HG03342 (cell line): Measurements from ENCODE around the gene HLA-DOB.
"Not testable (repeated sequence)": the region's sequence is repeated elsewhere in the genome, so short reads cannot be mapped to it uniquely, and the experiment has no call there.

Source experiments
- ATAC-seq: cut with Tn5 transposase; IDR thresholded peaks from one replicate; pipeline ENCODE4 v1.9.1; 2021; ENCODE audit warnings: mild to moderate bottlenecking, moderate library complexity; ENCODE audit not compliant: unreplicated experiment

The HLA-DOB gene

DNA sequence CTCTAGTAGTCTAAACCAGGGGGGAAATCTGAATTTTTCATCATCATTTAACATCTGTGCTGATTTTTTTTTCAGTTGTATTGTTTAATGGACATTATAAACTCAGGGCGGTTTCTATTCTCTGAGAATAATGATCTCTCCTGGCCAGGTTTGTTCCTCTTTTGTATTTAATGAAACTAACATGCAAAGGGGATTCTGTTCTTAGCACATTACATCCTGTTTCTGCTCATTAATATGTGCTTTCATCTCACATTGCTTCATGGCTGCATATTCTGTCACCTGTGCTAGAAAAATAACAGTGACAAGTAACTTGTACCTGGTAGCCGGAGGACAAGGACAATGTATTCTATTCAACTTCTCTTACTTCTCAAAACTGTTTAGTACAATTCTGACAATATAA, 806 bp downstream of the HLA-DOB start:
- ATAC-seq, result no peak

DNA sequence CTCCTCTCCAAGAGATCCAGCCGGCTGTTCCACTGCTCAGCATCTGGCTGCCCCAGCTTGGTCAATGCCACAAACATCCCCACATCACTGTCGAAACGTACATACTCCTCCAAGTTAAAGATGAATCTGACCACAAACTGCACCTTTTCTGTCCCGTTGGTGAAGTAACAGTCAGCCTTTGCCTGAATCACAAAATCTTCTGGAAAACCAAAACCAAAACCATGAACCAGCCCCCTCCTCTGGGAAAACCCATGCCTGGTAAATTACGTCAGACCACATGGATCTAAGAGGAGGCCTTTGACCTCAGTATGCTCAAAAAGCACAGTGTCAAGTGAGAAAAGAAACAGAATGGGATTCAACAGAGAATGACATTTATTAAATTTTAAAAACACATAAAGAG, 1.7 kb downstream of the HLA-DOB start:
- no peak for ATAC-seq

DNA sequence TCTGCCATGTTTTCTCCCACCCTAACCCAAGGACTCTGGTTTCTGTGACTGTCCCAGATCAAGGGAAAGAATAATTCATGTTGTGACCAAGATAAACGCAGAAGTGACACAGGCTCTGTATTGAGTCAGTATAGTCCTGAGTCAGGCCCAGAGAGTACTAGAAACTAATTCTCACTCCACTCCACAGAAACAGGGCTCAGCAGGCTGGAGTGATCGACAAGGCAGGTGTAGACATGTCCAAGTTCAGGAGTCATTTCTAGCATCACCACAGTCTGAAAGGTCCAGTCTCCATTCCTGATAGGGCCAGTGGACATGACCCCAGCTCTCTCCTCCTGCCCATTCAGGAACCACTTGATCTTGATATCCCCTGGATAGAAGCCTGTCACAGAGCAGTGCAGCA, 2.7 kb downstream of the HLA-DOB start:
- ATAC-seq, result no peak

DNA sequence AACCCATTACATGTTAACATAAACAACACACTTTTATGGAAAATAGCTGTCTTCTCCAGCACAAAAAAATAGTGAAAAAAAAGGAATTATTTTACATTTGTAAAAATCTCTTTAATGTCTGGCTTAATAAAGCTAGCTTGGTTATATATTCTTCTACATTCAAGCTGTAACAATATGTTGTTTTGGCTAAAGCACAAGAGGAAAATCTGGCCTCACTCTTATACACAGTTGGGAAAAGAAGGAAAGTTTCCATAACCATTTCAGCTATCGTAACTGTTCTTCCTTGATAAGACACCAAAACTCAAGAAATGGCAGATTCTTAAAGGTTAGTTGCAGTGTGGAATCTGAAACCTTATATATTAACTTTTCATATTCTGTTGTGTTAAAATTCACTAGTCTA, 7.6 kb downstream of the HLA-DOB start:
- ATAC-seq, result no peak

DNA sequence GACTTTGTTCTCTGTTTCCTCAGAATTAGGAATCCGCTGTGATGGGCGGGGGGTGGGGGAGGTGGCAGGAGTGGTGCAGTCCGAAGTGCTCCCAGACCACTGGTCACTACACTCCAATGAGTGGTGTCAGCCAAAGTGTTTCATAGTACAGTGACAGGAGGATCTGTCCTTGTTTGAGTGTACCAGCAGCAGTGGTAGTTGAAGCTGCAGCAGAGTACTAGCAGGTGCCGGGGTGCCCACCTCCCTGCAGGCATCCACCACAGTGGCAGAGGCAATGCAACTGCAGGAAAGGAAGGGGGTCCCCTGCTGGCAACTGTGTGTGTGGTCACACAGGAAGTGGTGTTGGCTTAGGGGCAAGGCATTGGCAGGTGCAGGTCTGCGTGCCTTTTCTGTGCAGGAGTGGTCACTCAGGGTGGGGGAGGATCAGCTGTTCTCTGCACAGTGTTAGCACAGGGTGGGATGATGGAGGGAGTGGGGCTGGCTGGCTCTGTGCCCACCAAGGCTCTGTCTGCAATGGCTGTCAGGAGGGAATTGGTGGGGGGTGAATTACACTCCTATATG, 9.7 kb downstream of the HLA-DOB start:
- no peak for ATAC-seq

DNA sequence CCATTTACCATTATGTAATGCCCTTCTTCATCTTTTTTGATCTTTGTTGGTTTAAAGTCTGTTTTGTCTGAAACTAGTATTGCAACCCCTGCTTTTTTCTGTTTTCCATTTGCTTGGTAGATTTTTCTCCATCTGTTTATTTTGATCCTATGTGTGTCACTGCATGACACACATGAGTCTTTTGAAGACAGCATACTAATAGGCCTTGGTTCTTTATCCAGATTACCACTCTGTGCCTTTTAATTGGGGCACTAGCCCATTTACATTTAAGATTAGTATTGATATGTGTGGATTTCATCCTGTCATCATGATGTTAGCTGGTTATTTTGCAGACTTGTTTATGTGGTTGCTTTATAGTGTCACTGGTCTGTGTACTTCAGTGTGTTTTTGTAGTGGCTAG, 11.4 kb downstream of the HLA-DOB start:
- not testable (repeated sequence) for ATAC-seq

DNA sequence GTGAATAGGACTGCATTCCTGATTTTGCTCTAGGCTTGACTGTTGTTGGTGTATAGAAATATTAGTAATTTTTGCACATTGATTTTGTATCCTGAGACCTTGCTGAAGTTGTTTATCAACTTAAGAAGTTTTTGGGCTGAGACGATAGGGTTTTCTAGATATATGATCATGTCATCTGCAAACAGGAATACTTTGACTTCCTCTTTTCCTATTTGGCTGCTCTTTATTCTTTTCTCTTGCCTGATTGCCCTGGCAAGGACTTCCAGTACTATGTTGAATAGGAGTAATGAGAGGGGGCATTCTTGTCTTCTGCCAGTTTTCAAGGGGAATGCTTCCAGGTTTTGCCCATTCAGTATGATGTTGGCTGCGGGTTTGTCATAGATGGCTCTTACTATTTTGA, 13.4 kb downstream of the HLA-DOB start:
- ATAC-seq, result no peak

DNA sequence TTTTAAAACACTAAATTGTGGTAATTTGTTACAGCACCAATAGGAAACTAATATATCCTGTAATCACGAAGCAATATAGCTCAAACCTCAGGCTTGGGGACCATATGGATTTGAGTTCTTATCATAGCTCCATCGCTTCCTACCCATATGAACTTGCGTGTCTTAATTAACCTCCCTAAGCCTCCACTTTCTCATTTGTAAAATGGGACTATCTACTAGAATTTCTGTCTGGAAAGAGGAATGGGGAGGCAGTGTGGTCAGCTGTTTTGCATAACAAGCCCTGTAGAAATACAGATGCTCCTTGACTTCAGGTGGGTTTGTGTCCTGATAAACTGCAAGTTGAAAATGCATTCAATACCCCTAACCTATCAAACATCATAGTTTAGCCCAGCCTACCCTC, 17.1 kb downstream of the HLA-DOB start:
- no peak for ATAC-seq

DNA sequence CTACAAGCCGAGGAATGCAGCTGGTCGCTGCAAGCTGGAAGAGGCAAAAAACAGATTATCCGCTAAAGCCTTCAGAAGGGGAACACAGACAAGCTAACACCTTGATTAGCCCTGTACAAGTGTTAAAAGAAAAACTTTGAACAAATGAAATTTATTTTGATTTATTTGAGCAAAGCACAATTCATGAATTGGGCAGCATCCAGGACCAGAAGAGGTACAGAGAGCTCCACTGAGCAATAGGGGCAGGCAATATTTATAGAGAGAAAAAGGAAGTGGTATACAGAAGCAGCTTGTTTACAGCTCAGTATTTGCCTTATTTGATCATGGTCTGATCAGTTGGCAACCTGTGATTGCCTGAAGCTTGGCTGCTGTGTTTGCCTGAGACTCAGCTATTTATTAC, 17.6 kb downstream of the HLA-DOB start:
- no peak for ATAC-seq

DNA sequence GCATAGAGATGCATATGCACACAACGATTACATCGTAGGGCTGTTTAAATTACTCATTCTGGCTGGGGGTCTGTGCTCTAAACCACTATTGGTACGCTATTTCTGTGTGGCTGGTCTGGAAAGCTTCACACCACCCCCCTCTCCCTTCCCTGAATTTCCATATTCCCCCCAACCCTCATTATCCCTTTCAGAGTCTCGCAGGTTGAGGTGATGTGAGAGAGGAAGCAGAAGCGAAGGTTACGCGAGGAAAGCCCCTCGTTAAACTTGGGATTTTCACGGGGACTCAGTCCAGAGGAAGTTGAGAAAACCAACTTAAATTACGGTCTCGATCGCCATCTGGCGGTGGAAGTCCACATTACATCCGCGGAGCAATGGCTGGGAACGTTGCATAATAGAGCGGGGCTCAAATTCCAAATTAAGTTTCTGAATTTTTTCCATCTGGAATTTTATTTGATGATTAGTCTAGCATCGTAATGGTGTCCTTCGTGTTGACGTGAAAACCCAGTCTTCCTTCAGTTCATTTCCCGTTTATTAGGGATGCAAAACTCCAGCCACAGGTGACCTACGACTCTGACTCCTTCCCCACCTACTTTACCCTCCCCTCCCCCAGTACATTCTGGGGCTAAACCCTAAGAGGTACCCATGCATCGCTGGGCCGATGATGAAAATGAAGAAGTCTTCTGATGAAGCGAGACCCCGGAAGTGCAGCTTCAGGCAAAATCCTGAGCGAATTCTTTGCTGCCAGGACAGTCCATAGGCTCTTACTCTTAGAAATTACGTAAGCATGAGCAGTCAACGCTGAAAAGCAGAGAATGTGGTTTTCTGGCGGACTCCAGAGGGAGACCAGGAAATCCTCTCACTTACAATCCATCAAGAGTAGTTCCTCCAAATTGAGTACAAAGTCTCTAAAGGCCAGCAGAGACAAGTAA, 19.7 kb downstream of the HLA-DOB start:
- ATAC-seq, result no peak

DNA sequence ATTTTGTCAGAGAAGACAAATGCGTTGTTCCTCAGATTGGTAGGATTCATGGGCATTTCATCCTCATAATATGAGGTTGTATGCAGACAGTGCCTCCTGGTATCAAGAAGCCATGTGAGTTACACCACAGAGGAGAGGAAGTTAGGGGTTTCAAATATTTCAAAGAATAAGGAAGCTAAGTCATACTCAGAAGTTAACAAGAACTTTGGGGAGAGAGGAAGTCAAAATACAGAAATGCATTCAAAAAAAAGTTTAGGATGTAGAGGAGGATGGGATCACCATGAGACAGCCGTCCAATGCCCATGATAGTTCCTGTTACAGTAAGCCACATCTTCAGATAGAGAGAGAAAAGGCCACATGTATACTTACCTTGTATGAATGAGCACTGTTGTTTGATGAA, 22.3 kb downstream of the HLA-DOB start:
- ATAC-seq, result no peak

DNA sequence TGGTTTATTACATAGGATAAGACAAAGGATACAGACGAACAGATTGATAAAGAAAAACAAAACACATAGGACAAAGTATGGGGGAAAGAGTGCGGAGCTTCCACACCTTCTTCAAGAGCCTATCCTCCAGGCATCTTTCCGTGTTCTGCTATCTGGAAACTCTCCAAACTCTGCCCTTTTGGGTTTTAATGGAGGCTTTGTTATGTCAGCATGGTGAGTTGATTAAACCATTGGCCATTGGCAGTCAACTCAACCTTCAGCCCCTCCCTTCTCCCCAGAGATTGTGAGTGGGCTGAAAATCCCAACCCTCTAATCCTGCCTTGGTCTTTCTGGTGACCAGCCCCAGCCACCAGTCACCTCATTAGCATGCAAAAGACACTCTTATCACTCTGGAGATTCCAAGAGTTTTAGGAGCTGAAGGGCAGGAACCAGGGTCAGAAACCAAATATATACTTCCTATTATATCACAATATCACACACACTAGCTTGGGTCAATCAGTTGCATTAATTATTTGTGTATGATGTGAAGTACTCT, 23.8 kb downstream of the HLA-DOB start:
- ATAC-seq, result no peak

DNA sequence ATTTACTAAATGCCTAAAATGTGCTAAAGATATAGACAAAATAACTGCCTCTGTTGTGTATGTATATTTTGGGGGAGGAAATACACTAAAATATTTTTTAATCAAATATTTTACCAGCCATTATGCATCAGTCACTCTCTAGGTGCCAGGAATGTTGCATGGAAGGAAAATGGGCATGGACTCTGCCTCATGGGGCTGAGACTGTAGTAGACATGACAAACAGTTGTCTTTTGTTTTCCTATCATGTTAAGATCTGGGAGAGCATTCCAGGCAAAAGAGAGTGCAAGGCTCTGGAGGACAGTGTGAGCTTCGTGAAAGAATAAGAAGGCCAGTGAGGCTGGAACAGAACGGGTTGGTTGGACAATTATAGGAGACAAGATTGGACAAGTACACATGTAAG, 26.5 kb downstream of the HLA-DOB start:
- no peak for ATAC-seq

DNA sequence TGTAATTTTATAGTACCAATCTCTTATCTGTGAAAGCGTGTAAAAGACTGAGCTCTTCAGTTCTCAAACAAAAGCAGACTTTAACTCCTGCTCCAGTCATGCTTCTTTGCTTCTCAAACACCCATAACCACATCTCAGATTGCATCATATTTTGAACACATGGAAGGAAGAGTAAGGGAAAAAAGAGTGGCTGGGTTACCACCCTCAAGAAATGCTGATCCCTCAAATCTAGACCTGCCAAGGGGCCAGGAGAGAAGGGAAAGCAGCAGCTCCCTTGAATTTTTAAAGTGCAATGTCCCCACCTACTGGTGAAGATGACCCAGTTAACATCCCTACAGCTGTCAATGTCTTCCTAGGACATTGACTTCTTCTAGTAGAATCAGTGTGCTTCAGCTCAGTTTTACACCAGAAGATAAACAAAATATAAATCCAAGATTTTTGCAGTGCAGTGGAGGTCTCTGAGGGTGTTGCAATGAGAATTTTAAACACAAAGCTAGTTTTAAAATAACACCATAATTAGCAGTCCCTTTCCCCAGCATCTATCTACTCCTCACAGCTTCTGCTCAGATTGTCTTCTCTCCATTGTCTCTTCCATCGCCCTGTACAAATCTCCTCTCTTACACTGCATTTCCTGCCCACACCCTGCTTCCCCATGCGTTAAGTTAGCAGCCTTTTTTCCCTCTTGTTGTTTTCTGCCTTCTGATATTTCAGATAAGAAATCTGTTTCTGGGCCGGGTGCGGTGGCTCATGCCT, 30.8 kb downstream of the HLA-DOB start:
- no peak for ATAC-seq

DNA sequence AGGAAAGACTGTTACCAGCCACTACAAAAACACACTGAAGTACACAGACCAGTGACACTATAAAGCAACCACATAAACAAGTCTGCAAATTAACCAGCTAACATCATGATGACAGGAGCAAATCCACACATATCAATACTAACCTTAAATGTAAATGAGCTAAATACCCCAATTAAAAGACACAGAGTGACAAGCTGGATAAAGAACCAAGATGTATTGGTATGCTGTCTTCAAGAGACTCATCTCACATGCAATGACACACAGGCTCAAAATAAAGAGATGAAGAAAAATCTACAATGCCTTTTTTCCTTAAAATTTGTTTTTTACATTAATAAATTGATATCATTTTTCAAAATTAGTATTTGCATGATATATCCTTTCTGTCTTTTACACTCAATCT, 33.9 kb downstream of the HLA-DOB start:
- ATAC-seq, result not testable (repeated sequence)

DNA sequence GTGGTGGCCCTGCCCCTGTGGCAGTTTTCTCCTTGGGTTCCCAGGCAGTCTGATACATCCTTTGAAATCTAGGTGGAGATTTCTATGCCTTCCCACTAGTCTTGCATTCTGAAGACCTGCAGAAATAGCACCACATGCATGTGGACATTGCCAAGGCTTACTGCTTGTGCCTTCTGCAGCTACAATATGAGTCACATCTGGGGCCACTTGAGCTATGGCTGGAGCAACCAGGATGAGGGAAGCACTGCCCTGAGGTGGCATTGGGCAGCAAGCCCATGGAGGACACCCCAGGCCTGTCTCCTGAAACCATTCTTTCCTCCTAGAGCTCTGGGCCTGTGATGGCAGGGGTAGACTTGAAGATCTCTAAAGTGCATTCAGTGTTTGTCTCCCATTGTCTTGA, 37.8 kb downstream of the HLA-DOB start:
- ATAC-seq, result no peak

DNA sequence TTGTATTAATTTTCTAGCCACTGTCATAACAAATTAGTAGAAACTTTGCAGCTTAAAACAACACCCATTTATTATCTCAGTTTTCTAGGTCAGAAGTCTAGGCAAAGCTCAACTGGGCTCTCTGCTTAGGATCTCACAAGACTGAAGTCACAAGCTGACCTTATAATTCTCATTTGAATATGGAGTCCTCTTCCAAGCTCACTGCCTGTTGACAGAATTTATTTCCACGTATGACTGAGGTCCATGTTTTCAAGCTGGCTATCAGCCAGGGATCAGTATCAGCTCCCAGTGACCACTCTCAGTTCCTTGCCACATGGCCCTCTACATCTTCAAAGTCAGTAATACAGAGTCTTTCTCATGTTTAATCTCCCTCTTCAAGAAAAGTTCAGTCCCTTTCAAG, 41.7 kb downstream of the HLA-DOB start:
- no peak for ATAC-seq

DNA sequence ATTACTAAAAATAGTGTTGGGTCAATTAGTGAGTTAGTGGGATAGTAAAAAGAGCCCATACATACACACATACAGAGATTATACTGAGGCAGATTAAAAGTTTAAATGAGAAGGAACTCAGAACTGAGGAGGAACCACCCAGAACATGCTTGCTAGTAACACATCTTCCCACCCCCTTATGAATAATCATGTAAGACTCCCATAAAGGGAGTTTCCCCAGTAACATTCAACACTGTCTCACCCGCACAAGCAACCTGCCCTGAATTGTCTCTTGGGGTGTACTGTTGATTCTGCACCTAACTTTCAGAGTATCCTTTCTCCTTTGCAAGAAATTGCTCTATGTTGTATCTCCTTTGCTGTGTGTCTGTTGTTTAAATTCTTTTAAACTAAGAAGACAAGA, 42.4 kb downstream of the HLA-DOB start:
- ATAC-seq, result no peak

DNA sequence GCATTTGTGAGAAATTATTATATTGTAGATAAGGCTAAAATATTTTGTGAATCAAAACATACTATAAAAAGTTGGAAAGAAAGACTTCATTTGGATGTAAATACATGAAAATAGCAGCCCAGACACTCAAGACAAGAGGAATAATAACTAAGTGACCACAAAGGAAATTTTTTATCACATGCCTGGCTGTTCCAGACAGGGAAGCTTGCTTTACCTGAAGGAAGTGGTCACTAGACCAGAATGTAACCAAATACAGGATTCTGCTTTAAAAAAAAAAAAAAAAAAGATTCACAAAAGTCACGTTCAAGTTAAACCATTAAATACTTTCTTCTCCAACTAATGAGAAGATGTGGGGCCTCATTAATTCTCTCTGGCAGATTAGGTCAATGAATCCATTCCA, 44.1 kb downstream of the HLA-DOB start:
- no peak for ATAC-seq

DNA sequence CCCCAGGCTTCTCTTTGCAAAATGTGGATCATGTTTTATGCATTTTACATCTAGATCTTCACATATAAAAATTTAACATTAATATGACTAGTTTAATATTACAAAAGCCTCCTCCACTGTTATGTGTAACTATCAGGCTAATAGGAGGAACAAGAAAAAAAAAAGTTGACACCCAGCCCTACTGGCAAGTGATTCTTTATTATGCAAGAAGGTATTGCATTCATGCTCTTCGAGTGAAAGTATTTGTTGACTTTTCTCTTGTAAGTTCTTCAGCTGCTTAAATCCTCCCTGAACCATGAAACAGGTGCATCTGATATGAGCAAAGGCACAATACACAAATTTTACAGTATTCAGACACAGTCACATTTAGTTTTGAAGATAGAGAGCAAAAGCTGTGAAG, 52.8 kb downstream of the HLA-DOB start:
- no peak for ATAC-seq

DNA sequence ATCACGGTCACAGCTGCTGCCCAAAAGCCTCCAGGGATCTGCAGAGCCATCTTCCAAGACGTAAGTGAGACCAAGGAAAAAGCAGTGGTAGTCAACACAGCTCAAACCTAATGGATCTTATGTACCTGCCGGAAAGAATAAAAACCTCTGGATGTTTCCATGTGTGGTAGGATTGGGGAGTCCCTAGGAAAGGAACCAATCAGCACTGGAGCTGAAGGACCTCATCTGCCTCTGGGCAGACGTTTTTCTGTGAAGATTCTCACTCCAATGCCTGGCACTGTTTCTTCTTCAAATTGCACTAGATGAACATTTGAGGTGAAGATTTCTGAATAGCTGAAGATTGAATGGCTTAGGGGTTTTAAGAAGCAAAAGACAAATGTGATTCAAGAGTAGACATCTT, 53.4 kb downstream of the HLA-DOB start, which contains the start of gene HLA-DQB2:
TSS of gene HLA-DQB2 (minus strand) at position 112 of the 400 bp plus-strand sequence. CDS start at position 50, 62 bp downstream.
- ATAC-seq, result no peak
